HG03521 (cell line): ENCODE data around the gene LRP1B.
"Not testable (repeated sequence)": the region's sequence is repeated elsewhere in the genome, so short reads cannot be mapped to it uniquely, and the experiment has no call there.

ENCODE experiments used
- ATAC-seq: cut with Tn5 transposase; IDR thresholded peaks from one replicate; pipeline ENCODE4 v1.9.1; 2021; ENCODE audit warnings: mild to moderate bottlenecking, moderate library complexity; ENCODE audit not compliant: unreplicated experiment

The LRP1B gene

GRCh38 chr2:140986456-140986855, 1144.4 kb downstream of the LRP1B start:
- ATAC-seq = no peak

GRCh38 chr2:140975237-140975636, 1155.6 kb downstream of the LRP1B start:
- no peak for ATAC-seq

- ATAC-seq = no peak
Measured at GRCh38 chr2:140972724-140973123, 1158.1 kb downstream of the LRP1B start.

- not testable (repeated sequence) for ATAC-seq
Measured at GRCh38 chr2:140964324-140964723, 1166.5 kb downstream of the LRP1B start.

- no peak for ATAC-seq
Measured at GRCh38 chr2:140949932-140950331, 1180.9 kb downstream of the LRP1B start.

- no peak for ATAC-seq
Measured at GRCh38 chr2:140947236-140947635, 1183.6 kb downstream of the LRP1B start.

- no peak for ATAC-seq
Measured at GRCh38 chr2:140943867-140944266, 1186.9 kb downstream of the LRP1B start.

GRCh38 chr2:140942284-140942683, 1188.5 kb downstream of the LRP1B start:
- no peak for ATAC-seq

- no peak for ATAC-seq
Measured at GRCh38 chr2:140929849-140930248, 1201.0 kb downstream of the LRP1B start.

GRCh38 chr2:140918426-140918825, 1212.4 kb downstream of the LRP1B start:
- ATAC-seq = no peak

- no peak for ATAC-seq
Measured at GRCh38 chr2:140916410-140916809, 1214.4 kb downstream of the LRP1B start.

- ATAC-seq = no peak
Measured at GRCh38 chr2:140910683-140911082, 1220.1 kb downstream of the LRP1B start.

GRCh38 chr2:140905083-140905781, 1225.6 kb downstream of the LRP1B start:
- ATAC-seq = no peak

GRCh38 chr2:140895378-140895777, 1235.4 kb downstream of the LRP1B start:
- no peak for ATAC-seq

- ATAC-seq = no peak
Measured at GRCh38 chr2:140893685-140894084, 1237.1 kb downstream of the LRP1B start.

- no peak for ATAC-seq
Measured at GRCh38 chr2:140892911-140893637, 1237.7 kb downstream of the LRP1B start.

- no peak for ATAC-seq
Measured at GRCh38 chr2:140892436-140892835, 1238.4 kb downstream of the LRP1B start.

- no peak for ATAC-seq
Measured at GRCh38 chr2:140891614-140892212, 1239.1 kb downstream of the LRP1B start.

- no peak for ATAC-seq
Measured at GRCh38 chr2:140882671-140883620, 1247.9 kb downstream of the LRP1B start.

- no peak for ATAC-seq
Measured at GRCh38 chr2:140880573-140880972, 1250.2 kb downstream of the LRP1B start.

- no peak for ATAC-seq
Measured at GRCh38 chr2:140876015-140876414, 1254.8 kb downstream of the LRP1B start.
